ENCODE results near the gene GPR15LG.

- TF ChIP-seq ZBED1 (IDR thresholded peaks at IDR 0.05; ENCODE audit: borderline replicate concordance): no peak
- TF ChIP-seq RFX5 (IDR thresholded peaks at IDR 0.05; ENCODE audit: low read depth, low read length): no peak
- TF ChIP-seq PBX3 (IDR thresholded peaks at IDR 0.05; ENCODE audit: insufficient replicate concordance, low read depth, low read length): no peak
- TF ChIP-seq POLR2A (IDR thresholded peaks at IDR 0.05; ENCODE audit: low read depth, low read length): no peak
- no peak for TF ChIP-seq ZNF274 (IDR thresholded peaks at IDR 0.05; ENCODE audit: insufficient read depth, insufficient read length)
- no peak for TF ChIP-seq RAD51 (IDR thresholded peaks at IDR 0.05)
- no peak for TF ChIP-seq SP1 (IDR thresholded peaks at IDR 0.05; ENCODE audit: low read depth, low read length)
- TF ChIP-seq NBN (IDR thresholded peaks at IDR 0.05): no peak
- no peak for TF ChIP-seq MYC (IDR thresholded peaks at IDR 0.05; ENCODE audit: insufficient read depth, insufficient read length, insufficient replicate concordance, low read length, severe bottlenecking)
Observed at GRCh38 chr10:84197643-84198042, 24.0 kb downstream of the GPR15LG start.

Data from GM12878 (cell line).